ENCODE data around the gene WDR82.

DNA sequence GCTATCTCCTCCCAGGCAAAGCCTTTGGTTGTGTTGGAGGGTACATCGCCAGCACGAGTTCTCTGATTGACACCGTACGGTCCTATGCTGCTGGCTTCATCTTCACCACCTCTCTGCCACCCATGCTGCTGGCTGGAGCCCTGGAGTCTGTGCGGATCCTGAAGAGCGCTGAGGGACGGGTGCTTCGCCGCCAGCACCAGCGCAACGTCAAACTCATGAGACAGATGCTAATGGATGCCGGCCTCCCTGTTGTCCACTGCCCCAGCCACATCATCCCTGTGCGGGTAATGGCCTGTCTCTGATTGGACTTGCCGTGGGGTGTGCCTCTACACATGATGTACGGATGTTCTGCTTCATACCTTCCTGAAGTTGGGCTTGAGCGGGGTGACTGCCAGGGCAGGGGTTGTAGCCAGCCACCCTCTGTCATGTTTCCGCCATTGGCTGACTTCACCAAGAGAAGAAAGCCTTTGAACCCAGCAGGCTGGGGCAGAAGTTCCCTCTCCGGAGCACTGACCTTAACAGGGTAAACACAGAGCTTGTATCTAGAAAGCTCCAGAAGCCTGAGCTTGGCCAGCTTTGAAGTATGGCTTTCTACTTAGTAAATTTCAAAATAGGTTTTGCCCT is 67.1 kb downstream of the WDR82 start:
- no peak for TF ChIP-seq CTCF (conservative IDR thresholded peaks at IDR 0.05; ENCODE audit: low read depth, low read length)
- TF ChIP-seq SMC3 (IDR thresholded peaks at IDR 0.05; ENCODE audit: low read depth, low read length), result no peak
- no peak for TF ChIP-seq MAZ (IDR thresholded peaks at IDR 0.05; ENCODE audit: borderline replicate concordance, low read depth, low read length)
- no peak for TF ChIP-seq MXI1 (IDR thresholded peaks at IDR 0.05; ENCODE audit: borderline replicate concordance, low read depth, low read length)
- no peak for TF ChIP-seq USF2 (IDR thresholded peaks at IDR 0.05; ENCODE audit: low read depth, low read length)
- TF ChIP-seq MAFK (IDR thresholded peaks at IDR 0.05; ENCODE audit: low read depth, low read length), result no peak
- TF ChIP-seq CHD1 (IDR thresholded peaks at IDR 0.05; ENCODE audit: low read depth, low read length), result no peak
- TF ChIP-seq POLR2A (IDR thresholded peaks at IDR 0.05; ENCODE audit: low read depth, low read length), result no peak

Data from IMR-90 (cell line).